HG03045 (cell line): ENCODE measurements around the gene CAMSAP3.
"Not testable (repeated sequence)": the region's sequence is repeated elsewhere in the genome, so short reads cannot be mapped to it uniquely, and the experiment has no call there.

Experiments
- ATAC-seq: cut with Tn5 transposase; IDR thresholded peaks from one replicate; pipeline ENCODE4 v1.9.1; 2021; ENCODE audit warnings: mild to moderate bottlenecking, moderate library complexity; ENCODE audit not compliant: unreplicated experiment

Gene CAMSAP3

GRCh38 chr19:7631577-7631976 is 35.9 kb downstream of the CAMSAP3 start:
- ATAC-seq: no peak

GRCh38 chr19:7632340-7633203 is 36.9 kb downstream of the CAMSAP3 start:
- ATAC-seq: no peak

GRCh38 chr19:7633698-7634097 is 38.0 kb downstream of the CAMSAP3 start, which contains the start of gene PCP2:
Gene PCP2 (minus strand): TSS chr19:7633719. CDS start chr19:7633457, 262 bp downstream.
- no peak for ATAC-seq

GRCh38 chr19:7635670-7636069 is 40.0 kb downstream of the CAMSAP3 start:
- ATAC-seq: no peak

GRCh38 chr19:7636317-7636690 is 40.6 kb downstream of the CAMSAP3 start:
- ATAC-seq: no peak

GRCh38 chr19:7636691-7637373 is 41.2 kb downstream of the CAMSAP3 start, which contains the start of gene STXBP2:
Gene STXBP2 (plus strand): TSS chr19:7637110. CDS start chr19:7637150, 40 bp downstream.
- peak; percentile 69 for ATAC-seq

GRCh38 chr19:7637374-7638256 is 42.0 kb downstream of the CAMSAP3 start:
- ATAC-seq: peak; percentile 8

- ATAC-seq: no peak
These were observed 43.3 kb downstream of the CAMSAP3 start for GRCh38 chr19:7638802-7639465.

- ATAC-seq: no peak
These were observed 44.2 kb downstream of the CAMSAP3 start for GRCh38 chr19:7639863-7640348.

GRCh38 chr19:7640803-7641202 is 45.1 kb downstream of the CAMSAP3 start:
- no peak for ATAC-seq

- ATAC-seq: no peak
These were observed 45.9 kb downstream of the CAMSAP3 start for GRCh38 chr19:7641290-7642276.

- ATAC-seq: no peak
These were observed 46.8 kb downstream of the CAMSAP3 start for GRCh38 chr19:7642295-7643030.

GRCh38 chr19:7643031-7643415 is 47.4 kb downstream of the CAMSAP3 start:
- ATAC-seq: no peak

GRCh38 chr19:7643629-7644549 is 48.2 kb downstream of the CAMSAP3 start:
- ATAC-seq: not testable (repeated sequence)

- ATAC-seq: no peak
These were observed 48.9 kb downstream of the CAMSAP3 start for GRCh38 chr19:7644550-7644877.

GRCh38 chr19:7645163-7645562 is 49.5 kb downstream of the CAMSAP3 start:
- no peak for ATAC-seq

GRCh38 chr19:7645656-7646425 is 50.2 kb downstream of the CAMSAP3 start:
- no peak for ATAC-seq
